Breast epithelium (tissue), 3 donors: Measurements from ENCODE around the gene TARDBP.

ENCODE experiments used
- CTCF ChIP-seq, 3 donors: fragments of 450-650 bp; IDR thresholded peaks; one replicate each; pipeline ENCODE4 v1.5.1; 2016 to 2017; ENCODE audit warnings: antibody characterized with exemption in 3 of 3, mild to moderate bottlenecking in 3 of 3, moderate library complexity in 3 of 3
- POLR2AphosphoS5 ChIP-seq, 3 donors: sonication (generic); formaldehyde crosslinking; IDR thresholded peaks; one replicate each; pipeline ENCODE4 v1.6.1; 2017; ENCODE audit warnings: antibody characterized with exemption in 3 of 3

- TF ChIP-seq CTCF (IDR thresholded peaks at IDR 0.05) (no peak), POLR2AphosphoS5 (IDR thresholded peaks at IDR 0.05) (no peak)
These were observed 28.6 kb downstream of the TARDBP start for GRCh38 chr1:11041048-11041447.
